GM12878 (cell line): Measurements from ENCODE around the gene SFXN5. TPM values are rescaled to one million over a fixed set of nuclear protein-coding genes. Genes with fewer than 3 reads are reported as not detected.

Experiments
- ATAC-seq: fragments of 200-7000 bp; cut with Tn5 transposase; 3 replicates; pipeline ENCODE4 v1.9.1; 2020; ENCODE audit warnings: mild to moderate bottlenecking, moderate library complexity
- BruUV-seq: library from RNA; stranded (reverse); fragments of 400-500 nt; replicated peaks from 2 replicates; lab custom pipeline; 2021; lab: Mats Ljungman, UMichigan
- CTCF ChIA-PET: fragments of 300-600 bp; sonication (Branson Sonifier 250); formaldehyde crosslinking; extraction: SDS; loops from one replicate; lab custom pipeline; 2021; ENCODE audit warnings: inconsistent platforms; lab: Yijun Ruan, JAX
- POLR2A ChIA-PET: fragments of 350-600 bp; formaldehyde crosslinking; extraction: SDS; loops from one replicate; lab custom pipeline; 2021; ENCODE audit warnings: inconsistent platforms; lab: Charles Lee
- RAD21 ChIA-PET: fragments of 300-600 bp; sonication (Branson Sonifier 250); formaldehyde crosslinking; loops from one replicate; lab custom pipeline; 2023; ENCODE audit warnings: antibody characterized with exemption; ENCODE audit not compliant: unreplicated experiment; lab: Charles Lee
- SMC1A ChIA-PET: fragments of 300-600 bp; sonication (Branson Sonifier 250); formaldehyde crosslinking; loops from one replicate; lab custom pipeline; 2023; ENCODE audit not compliant: unreplicated experiment, uncharacterized antibody; lab: Charles Lee
- DNase-seq: peaks from one replicate; pipeline ENCODE4 v3.0.0-alpha.2; 2011; ENCODE audit warnings: low read depth, low spot score
- FAIRE-seq: peaks from 3 replicates; lab custom pipeline; 2011; peaks lifted over from hg19 to GRCh38; lab: Jason Lieb, UNC
- H2AFZ ChIP-seq: 2 replicates; pipeline ENCODE4 v1.6.0; 2011; ENCODE audit warnings: low read depth, low read length, control low read depth; ENCODE audit not compliant: control insufficient read depth
- H3K27ac ChIP-seq: 2 replicates; pipeline ENCODE4 v1.5.1; 2011; ENCODE audit warnings: control low read depth; ENCODE audit not compliant: control insufficient read depth, insufficient read depth
- H3K27me3 ChIP-seq, 2 experiments: replicated peaks in 1 of 2; 2 replicates each; pipeline versions ENCODE4 v1.6.0 to v1.6.1; 2011; ENCODE audit warnings: low read length in 1 of 2; ENCODE audit not compliant: control insufficient read depth in 2 of 2, insufficient read depth in 2 of 2
- H3K36me3 ChIP-seq, 2 experiments: 2 replicates each; pipeline ENCODE4 v1.5.1; 2011; ENCODE audit warnings: low read length in 1 of 2; ENCODE audit not compliant: control insufficient read depth in 2 of 2, insufficient read depth in 2 of 2
- H3K4me1 ChIP-seq: 2 replicates; pipeline ENCODE4 v1.6.1; 2011; ENCODE audit warnings: mild to moderate bottlenecking, low read length, moderate library complexity, mixed read lengths; ENCODE audit not compliant: control insufficient read depth, insufficient read depth
- H3K4me2 ChIP-seq: 2 replicates; pipeline ENCODE4 v1.6.0; 2011; ENCODE audit warnings: control low read depth; ENCODE audit not compliant: control insufficient read depth, insufficient read depth
- H3K4me3 ChIP-seq: fragments of 200-600 bp; sonication (generic); 2 replicates; pipeline ENCODE4 v1.5.1; 2016
- H3K79me2 ChIP-seq: 2 replicates; pipeline ENCODE4 v1.6.0; 2011; ENCODE audit warnings: low read length; ENCODE audit not compliant: control insufficient read depth, insufficient read depth
- H3K9ac ChIP-seq: 2 replicates; pipeline ENCODE4 v1.8.0; 2011; ENCODE audit warnings: low read length, control low read depth, mixed read lengths; ENCODE audit not compliant: control insufficient read depth, insufficient read depth
- H3K9me3 ChIP-seq: replicated peaks from 3 replicates; pipeline ENCODE4 v1.5.1; 2011; ENCODE audit warnings: mild to moderate bottlenecking, low read length; ENCODE audit not compliant: control insufficient read depth, insufficient read depth
- H4K20me1 ChIP-seq: 2 replicates; pipeline ENCODE4 v1.6.0; 2011; ENCODE audit not compliant: control insufficient read depth, insufficient read depth
- ASH2L ChIP-seq: fragments of 300-600, 200-600 bp; sonication (generic); IDR thresholded peaks from 2 replicates; pipeline ENCODE4 v1.6.1; 2017; ENCODE audit warnings: low read depth, mild to moderate bottlenecking, borderline replicate concordance
- BCL11A ChIP-seq: IDR thresholded peaks from 2 replicates; pipeline ENCODE4 v1.6.1; 2011; ENCODE audit warnings: low read depth, low read length
- CEBPB ChIP-seq, 2 experiments: fragments of 150-350 bp in 1 of 2; IDR thresholded peaks; 2 replicates each; pipeline ENCODE4 v1.6.1; 2012 to 2014; ENCODE audit warnings: low read depth in 2 of 2, low read length in 2 of 2, borderline replicate concordance in 1 of 2, inconsistent platforms in 1 of 2
- CTCF ChIP-seq, 3 experiments: IDR thresholded peaks in 2 of 3; conservative IDR thresholded peaks in 1 of 3; 2 replicates each; pipeline ENCODE4 v1.5.1; 2011; ENCODE audit warnings: low read depth in 3 of 3, low read length in 3 of 3, mild to moderate bottlenecking in 3 of 3, control low read depth in 2 of 3, moderate library complexity in 2 of 3, inconsistent platforms in 1 of 3, mixed read lengths in 1 of 3; ENCODE audit not compliant: control insufficient read depth in 2 of 3, insufficient read depth in 1 of 3; ENCODE audit errors: extremely low read depth in 1 of 3
- HDGF ChIP-seq: fragments of 450-650 bp; IDR thresholded peaks from 2 replicates; pipeline ENCODE4 v1.6.1; 2016; ENCODE audit warnings: antibody characterized with exemption
- HSF1 ChIP-seq: fragments of 150-350 bp; IDR thresholded peaks from 2 replicates; pipeline ENCODE4 v1.6.1; 2014; ENCODE audit warnings: mild to moderate bottlenecking, low read depth, low read length
- NFXL1 ChIP-seq: fragments of 450-650 bp; IDR thresholded peaks from 2 replicates; pipeline ENCODE4 v1.6.1; 2017; ENCODE audit warnings: antibody characterized with exemption, mild to moderate bottlenecking, borderline replicate concordance
- RFX5 ChIP-seq: IDR thresholded peaks from 2 replicates; pipeline ENCODE4 v1.6.1; 2011; ENCODE audit warnings: low read depth, low read length, improper control_type of control experiment
- SUZ12 ChIP-seq: fragments of 200-600 bp; sonication (generic); IDR thresholded peaks from one replicate; pipeline ENCODE4 v1.6.1; 2018; ENCODE audit warnings: antibody characterized with exemption, mild to moderate bottlenecking; ENCODE audit not compliant: unreplicated experiment
- ZBTB4 ChIP-seq: fragments of 450-650 bp; formaldehyde crosslinking; IDR thresholded peaks from 2 replicates; pipeline ENCODE4 v1.4.0; 2022; ENCODE audit warnings: mild to moderate bottlenecking, moderate library complexity
- WGBS: methylation state at CpG from one replicate; pipeline ENCODE4 v1.1.6; 2016; ENCODE audit warnings: low lambda C conversion rate; ENCODE audit not compliant: insufficient replicate concordance, insufficient coverage; ENCODE audit errors: missing lambda C conversion rate; 5-methylcytosine and 5-hydroxymethylcytosine counted together
- in situ Hi-C: fragments of 300-500 bp; cut with MboI; formaldehyde crosslinking; loops from 9 replicates; pipeline ENCODE4 v1.14.3; 2018; ENCODE audit warnings: mixed read lengths
- intact Hi-C: fragments of 100-400 bp; cut with micrococcal nuclease; formaldehyde crosslinking; loops from one replicate; pipeline ENCODE4 v1.14.2; 2022; ENCODE audit not compliant: unreplicated experiment
- polyA plus RNA-seq, 11 experiments: library from polyadenylated mRNA; depleted of rRNA in 4 of 11; unstranded in 6 of 11; stranded (reverse) in 5 of 11; fragments of >200 nt; fragmentation: Nextera tagmentation in 4 of 11; fragmentation: Illumina TruSeq in 1 of 11; extraction: Ambion mirVana in 4 of 11; extraction: Trizol in 1 of 11; gene quantifications; 1 replicate in 1 of 11; 2 replicates in 10 of 11; pipeline versions ENCODE4 v1.2.1 to v1.2.3, GENCODE V29; 2011 to 2016; ENCODE audit warnings: inconsistent platforms in 2 of 11, missing spikeins in 2 of 11, low read depth in 1 of 11
- total RNA-seq, 4 experiments: library from RNA; depleted of rRNA in 3 of 4; stranded (reverse); fragments of >200 nt in 3 of 4; fragmentation: Illumina TruSeq in 1 of 4; extraction: Trizol in 1 of 4; gene quantifications; 2 replicates each; pipeline versions ENCODE4 v1.2.1 to v1.2.3, GENCODE V29; 2013 to 2021

Gene SFXN5
- total and polyA plus RNA-seq, 10 of the 15 experiments (the other 5 are each of a cell fraction or from before 2014, with no cell fraction given), result 3.3 to 15.9 (median 11.2) TPM

- Histone ChIP-seq H3K27me3 (peaks cover 3 to 9% of the 10 kb centered on the region in 2 experiments; a peak in 3 of 4 replicates), H3K9ac (no peak overlapping the region), H3K4me1 (no peaks in the 10 kb centered on the region), H3K9me3 (no peaks in the 10 kb centered on the region), H3K79me2 (peaks cover 2% of the 10 kb centered on the region; the same call in 1 of the 2 replicates), H2AFZ (no peak overlapping the region), H3K4me2 (no peak overlapping the region), H3K27ac (no peak overlapping the region), H3K4me3 (no peak overlapping the region), H4K20me1 (no peaks in the 10 kb centered on the region), H3K36me3 (no peaks in the 10 kb centered on the region)
- FAIRE-seq, result no peak
- TF ChIP-seq ZBTB4 (CRISPR knock-in tag) (no peak), HSF1 (no peak), NFXL1 (no peak), RFX5 (no peak), SUZ12 (no peak), CEBPB (IDR thresholded peaks at IDR 0.05; ENCODE audit: borderline replicate concordance in 1 of 2, low read depth in 2 of 2, low read length in 2 of 2) (no peak), HDGF (no peak), ASH2L (no peak), CTCF (IDR thresholded peaks at IDR 0.05 in 2 of 3, conservative IDR thresholded peaks at IDR 0.05 in 1 of 3; ENCODE audit: control insufficient read depth in 2 of 3, extremely low read depth in 1 of 3, insufficient read depth in 1 of 3, low read depth in 3 of 3, low read length in 3 of 3) (no peak), BCL11A (no peak)
- ChIA-PET SMC1A (interaction anchor here (0.7 kb wide), 1 partner anchor 102 kb away, joined by 3 read pairs; no protein-coding TSS in a partner anchor), RAD21 (no interaction called here), POLR2A (interaction anchor here (0.7 kb wide), 1 partner anchor 73 kb away, joined by 3 read pairs; no protein-coding TSS in a partner anchor), CTCF (no interaction called here)
- 45% methylated on average over 19 of the region's 23 CpGs for WGBS
- no TSS peak for BruUV-seq
- intact Hi-C loops, result no loop called here
- no peak for ATAC-seq
- in situ Hi-C loops, result no loop called here
- DNase-seq, result no peak
Measured at GRCh38 chr2:73075477-73076373, 4.2 kb upstream of the SFXN5 start.
